Activated CD4-positive, alpha-beta T cell treated with anti-CD3 and anti-CD28 coated beads, Interleukin-2, amount 50 U/mL, for 48 hours (primary cell): Measurements from ENCODE around the gene PLAGL2.
A peak's percentile ranks its signal among the peaks of the same experiment; 100 is the strongest.
"Not testable (repeated sequence)": the region's sequence is repeated elsewhere in the genome, so short reads cannot be mapped to it uniquely, and the experiment has no call there.

Experiments used
- DNase-seq, 2 experiments: peaks; one replicate each; pipeline ENCODE4 v3.0.0-alpha.2; 2020

The PLAGL2 gene

GRCh38 chr20:32204205-32205109, 3.1 kb downstream of the PLAGL2 start:
- peak; percentile 78 to 88 for DNase-seq

- DNase-seq, result peak in 1 of 2 experiments; percentile 44
Measured at GRCh38 chr20:32203356-32204204, 4.0 kb downstream of the PLAGL2 start.

DNA sequence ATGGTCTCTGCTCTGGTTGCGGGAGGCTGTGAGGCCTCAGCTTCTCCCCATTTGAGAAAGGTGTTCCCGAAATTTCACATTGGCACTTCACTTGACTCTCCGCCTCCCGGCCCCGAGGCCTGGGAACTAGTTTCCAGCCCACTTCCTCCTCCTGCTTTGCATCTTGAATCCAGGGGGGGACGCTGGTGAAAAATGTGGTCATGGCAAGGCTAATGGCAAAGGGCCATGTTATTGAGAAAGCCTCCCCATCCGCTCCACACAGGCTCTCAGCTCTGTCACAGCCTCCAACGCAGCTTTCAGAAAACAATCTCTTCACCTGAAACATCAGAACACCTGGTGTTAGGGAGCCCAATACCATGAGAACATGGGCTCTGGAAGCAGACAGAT, 5.6 kb downstream of the PLAGL2 start:
- DNase-seq, result no peak

DNA sequence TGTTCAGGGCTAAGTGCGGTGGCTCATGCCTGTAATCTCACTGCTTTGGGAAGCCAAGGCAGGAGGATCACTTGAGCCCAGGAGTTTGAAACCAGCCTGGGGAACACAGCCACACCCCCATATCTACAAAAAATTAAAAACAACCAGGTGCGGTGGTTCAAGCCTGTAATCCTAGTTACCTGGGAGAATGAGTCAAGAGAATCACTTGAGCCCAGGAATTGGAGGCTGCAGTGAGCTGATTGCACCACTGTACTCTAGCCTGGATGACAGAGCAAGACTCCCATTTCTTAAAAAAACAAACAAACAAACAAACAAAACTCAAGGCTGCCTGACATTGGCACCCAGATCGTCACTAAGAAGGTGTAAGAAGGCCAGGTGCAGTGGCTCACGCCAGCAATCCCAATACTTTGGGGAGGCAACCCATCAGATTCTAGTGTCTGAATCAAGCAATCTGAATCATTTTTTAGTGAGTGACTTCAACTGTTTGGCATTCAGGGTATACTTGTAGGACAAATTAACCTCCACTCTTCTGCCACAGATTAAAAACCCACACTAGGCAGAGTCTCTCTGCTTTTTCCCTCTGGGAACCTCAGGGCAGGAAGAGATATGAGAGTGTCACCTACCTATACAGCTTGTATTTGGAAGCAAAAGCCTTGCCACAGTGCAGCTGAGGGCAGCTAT, 6.1 kb downstream of the PLAGL2 start:
- DNase-seq, result no peak

DNA sequence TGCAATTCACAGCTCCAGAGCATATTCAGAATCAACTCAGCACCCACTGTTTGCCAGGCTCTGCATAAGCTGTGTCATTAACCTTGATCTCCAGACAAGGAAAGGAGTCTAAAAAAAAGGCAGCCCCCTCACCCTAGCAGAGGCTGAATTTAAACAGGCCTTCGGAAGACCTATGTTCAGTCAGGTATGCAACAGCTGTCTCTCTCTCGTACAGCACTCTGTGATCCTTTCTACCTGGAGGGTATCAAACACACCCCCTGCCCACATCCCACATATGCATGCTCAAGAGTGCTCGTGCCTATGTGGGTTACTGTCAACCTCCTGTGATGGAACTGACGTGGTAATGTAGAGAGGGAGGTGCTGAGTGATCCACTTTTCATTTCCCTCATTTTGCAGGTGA, 8.5 kb downstream of the PLAGL2 start:
- no peak for DNase-seq

DNA sequence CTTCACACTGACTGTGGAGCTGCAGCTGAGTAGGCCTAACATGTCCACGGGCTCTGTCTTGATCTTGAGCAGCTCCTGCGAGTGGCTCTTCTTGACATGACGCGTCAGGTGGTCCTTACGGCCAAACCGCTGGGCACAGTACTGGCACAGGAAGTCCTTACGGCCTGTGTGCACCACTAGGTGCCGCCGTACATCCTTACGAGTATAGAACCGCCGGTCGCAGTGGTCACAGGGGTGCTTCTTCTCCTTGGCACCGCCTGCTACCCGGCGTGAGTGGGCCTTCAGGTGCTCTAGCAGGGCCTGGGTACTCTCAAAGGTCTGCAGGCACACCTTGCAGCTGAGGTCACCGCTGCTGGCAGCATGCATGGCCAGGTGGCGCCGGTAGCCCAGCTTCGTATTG, 10.4 kb downstream of the PLAGL2 start:
- not testable (repeated sequence) for DNase-seq

DNA sequence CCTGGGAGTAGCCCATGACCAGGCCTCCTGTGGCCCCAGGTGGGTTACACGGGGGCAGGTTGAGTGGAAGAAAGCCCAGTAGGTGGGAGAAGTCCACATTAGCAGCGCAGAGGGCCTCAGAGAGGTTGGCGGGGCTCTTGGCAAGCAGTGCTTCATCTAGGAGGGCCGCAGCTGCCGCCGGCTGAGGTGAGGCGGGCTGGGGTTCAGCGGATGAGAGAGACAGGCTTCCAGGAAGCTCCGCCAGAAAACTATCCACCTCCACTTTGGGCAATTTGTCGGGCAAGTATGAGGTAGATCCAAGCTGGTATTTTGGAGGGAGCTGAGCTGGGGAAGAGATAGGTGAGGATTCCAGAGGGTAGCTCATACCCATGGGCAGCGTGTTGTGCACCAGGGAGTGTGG, 10.9 kb downstream of the PLAGL2 start:
- DNase-seq, result not testable (repeated sequence)

DNA sequence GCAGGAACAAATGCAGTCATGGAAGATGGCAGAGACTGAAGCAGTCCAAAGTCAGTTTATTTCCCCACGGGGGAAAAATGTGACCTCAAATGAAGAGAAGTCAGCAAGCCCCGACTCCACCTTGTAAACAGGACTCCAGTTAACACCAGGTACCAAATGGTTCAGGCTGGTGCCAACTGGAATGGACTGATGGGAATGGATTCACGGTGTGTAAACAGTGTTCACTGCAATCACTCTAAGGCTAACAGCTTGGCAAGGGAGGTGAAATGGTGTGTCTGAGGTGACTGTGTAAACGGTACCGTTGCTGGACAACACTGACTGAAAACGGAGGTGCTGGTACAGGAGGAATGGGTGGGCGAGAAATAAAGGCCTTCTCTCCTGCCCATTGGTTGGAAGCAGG, 12.0 kb downstream of the PLAGL2 start:
- DNase-seq, result no peak

DNA sequence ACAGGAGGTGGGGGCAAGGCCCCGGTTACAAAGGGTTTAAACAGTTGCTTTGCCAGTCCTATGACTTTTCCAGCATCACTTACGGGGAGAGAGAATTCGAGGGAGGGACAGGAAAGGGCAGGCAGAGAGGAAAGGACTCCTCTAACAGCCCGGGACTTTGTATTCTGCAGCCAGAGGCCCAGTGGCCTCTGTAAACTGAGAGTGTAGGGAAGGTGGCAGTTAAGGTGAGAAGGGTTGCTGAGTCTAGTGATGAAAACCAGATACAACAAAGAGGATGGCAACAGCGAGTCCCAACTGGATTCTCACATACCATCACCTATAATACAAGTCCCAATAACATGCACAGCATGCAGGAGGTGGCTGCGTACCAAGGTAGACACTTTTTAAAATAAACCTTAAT, 13.5 kb downstream of the PLAGL2 start:
- DNase-seq, result no peak

DNA sequence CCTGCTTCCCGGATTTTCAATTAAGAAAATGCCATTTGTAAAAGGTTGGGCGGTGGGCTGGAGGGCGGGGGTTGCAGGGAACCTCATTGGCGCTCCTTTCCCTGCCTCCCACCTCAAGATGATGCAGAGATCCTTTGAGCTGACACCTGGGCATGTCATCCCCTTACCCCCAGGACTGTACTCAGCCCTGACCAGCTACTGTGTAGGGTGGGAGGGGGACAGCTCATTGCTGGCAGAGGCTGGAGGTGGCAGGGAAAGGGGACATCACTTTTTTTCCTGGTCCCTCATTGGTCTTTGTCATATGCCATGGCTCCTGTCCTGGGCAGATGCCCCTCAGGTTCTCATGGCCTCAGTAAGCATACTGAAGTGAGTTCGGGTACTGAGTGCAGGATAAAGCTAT, 14.2 kb downstream of the PLAGL2 start:
- DNase-seq, result not testable (repeated sequence)

DNA sequence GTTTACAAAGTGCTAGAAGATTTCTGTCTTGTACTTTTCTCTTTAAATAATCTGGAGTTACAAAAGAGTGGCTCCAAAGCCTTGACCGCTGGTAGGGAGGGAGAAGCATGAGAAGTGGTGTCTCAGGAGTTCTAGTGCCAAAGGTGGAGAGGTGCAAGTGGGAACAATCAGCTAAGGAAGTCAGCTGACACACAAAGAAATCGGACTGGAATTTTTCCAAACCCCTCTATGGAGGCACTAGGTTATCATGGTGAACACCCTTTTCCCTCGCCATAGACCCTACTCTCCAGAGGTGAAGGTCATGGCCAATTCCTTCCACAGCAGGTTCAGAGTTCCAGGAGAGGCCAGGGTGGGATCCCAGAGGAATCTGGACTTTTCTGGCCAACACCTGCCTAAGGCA, 14.8 kb downstream of the PLAGL2 start:
- no peak for DNase-seq

DNA sequence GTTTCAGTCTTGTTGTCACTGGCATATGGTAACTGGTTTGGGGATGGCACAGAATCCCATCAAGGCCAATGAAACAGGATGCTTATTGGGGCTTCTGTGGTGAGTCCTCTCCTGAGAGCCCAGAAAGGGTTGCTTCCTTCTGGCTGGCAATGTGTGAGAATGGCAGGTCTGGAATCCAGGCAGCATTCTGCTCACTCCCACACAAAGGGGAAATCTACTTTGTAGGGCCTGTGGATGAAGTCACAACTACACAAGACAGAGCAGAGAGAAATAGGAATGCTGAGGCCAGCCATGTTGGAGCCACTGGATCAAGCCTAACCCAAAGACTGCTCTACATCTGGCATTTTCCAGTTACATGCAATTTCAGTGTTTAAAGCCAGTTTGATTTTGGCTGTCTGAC, 15.7 kb downstream of the PLAGL2 start:
- DNase-seq, result no peak

DNA sequence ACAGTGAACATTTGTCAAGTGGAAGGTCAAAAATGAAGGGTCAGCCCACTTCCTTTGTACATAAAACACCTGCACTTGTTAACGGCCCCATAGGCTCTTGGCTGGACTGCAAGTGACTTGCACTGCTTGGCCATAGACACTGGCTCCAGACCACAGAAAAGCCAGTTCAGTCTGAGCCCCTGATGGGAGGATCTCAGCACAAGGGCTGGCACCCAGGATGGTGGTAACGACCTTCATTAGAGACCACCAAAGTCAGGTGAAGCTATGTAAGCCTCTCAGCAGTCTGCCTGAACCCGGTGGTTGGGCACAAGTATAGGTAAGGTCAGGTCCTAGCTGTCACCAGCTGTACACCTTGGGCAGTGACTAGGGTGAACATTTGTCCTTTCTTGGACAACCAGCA, 16.1 kb downstream of the PLAGL2 start:
- DNase-seq, result no peak

- DNase-seq, result no peak
Measured at GRCh38 chr20:32190616-32191415, 16.7 kb downstream of the PLAGL2 start.

- peak; percentile 67 to 74 for DNase-seq
Measured at GRCh38 chr20:32189691-32190615, 17.6 kb downstream of the PLAGL2 start.

GRCh38 chr20:32189123-32189410, 18.5 kb downstream of the PLAGL2 start:
- no peak for DNase-seq

GRCh38 chr20:32188376-32189122, 19.0 kb downstream of the PLAGL2 start:
- DNase-seq, result no peak

GRCh38 chr20:32186506-32186905, 21.0 kb downstream of the PLAGL2 start:
- no peak for DNase-seq

GRCh38 chr20:32184961-32185603, 22.5 kb downstream of the PLAGL2 start:
- no peak for DNase-seq

DNA sequence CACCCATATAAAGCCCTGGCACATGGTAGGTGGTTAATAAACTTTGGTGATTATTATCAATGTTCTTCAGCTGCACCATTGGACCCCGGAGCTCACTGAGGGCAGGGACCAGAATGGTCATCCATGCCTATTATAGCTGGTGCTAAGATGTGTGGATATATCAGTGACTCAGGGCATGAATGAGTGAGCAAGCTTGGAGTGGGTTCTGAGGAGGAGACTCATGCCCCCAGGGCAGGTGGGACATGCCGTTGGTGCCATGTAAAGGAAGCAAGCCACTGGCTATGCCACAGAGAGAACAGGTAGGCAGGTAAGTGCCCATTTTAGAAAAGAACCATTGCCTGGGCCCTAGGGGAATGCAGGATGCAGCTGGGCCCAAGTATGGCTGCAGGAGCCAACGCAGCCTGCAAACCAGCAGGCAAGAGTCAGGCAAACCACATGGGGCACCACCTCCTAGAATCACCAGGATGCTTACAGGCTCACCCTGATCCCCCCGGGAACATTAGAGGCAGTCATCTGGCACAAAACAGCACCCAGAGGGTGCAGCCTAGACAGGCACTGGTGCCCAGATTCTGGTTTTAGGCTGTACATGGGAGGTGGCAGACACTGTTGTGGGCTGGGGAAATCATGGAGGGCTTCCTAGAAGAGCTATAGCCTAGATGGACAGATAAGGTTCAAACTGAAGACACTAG, 23.5 kb downstream of the PLAGL2 start:
- DNase-seq, result no peak
